ENCODE data around the gene LGALS7. TPM values are rescaled to one million over a fixed set of nuclear protein-coding genes. Genes with fewer than 3 reads are reported as not detected.

The LGALS7 gene
- total RNA-seq, 3 donors from 2014 or later (not counting 1 experiment from before 2014, with no cell fraction given): not detected

GRCh38 chr19:38733241-38733492 is 40.1 kb downstream of the LGALS7 start:
- H3K27me3 Mint-ChIP-seq (ENCODE audit: low read depth in 2 of 2): no peaks in the 10 kb centered on the region
- Histone ChIP-seq H3K4me3 (ENCODE audit: low read length) (peak overlapping the region; percentile 72), H3K27ac (ENCODE audit: low read length) (peak overlapping the region; percentile 78), H3K27me3 (ENCODE audit: control insufficient read depth, insufficient read depth, low read length) (no peaks in the 10 kb centered on the region), H3K36me3 (ENCODE audit: control insufficient read depth, insufficient read depth, low read length) (peaks cover 33% of the 10 kb centered on the region), H3K4me1 (ENCODE audit: control insufficient read depth, insufficient read depth, low read length) (peaks cover 79% of the 10 kb centered on the region), H3K9me3 (ENCODE audit: control insufficient read depth, insufficient read depth, low read length) (no peaks in the 10 kb centered on the region)
- peak overlapping the region; percentile 86 to 95 for H3K27ac Mint-ChIP-seq
- ATAC-seq (no peak), DNase-seq (no peak)
- peaks cover 6% of the 10 kb centered on the region for H3K36me3 Mint-ChIP-seq
- intact Hi-C loops (cut with micrococcal nuclease): loop anchor here (5.0 to 10.0 kb wide), 2 partner anchors 36 to 132 kb away; no protein-coding TSS in a partner anchor
- WGBS (ENCODE audit: insufficient coverage): 94% methylated on average over 1 of the region's 1 CpG
- no peak for TF ChIP-seq CTCF (IDR thresholded peaks at IDR 0.05)
- no peaks in the 10 kb centered on the region for H3K9me3 Mint-ChIP-seq
- peak overlapping the region; percentile 87 for H3K4me3 Mint-ChIP-seq
- peaks cover 62 to 79% of the 10 kb centered on the region in 2 donors for H3K4me1 Mint-ChIP-seq

- H3K4me3 Mint-ChIP-seq: peak overlapping the region; percentile 31
- peaks cover 84% of the 10 kb centered on the region for H3K4me1 ChIP-seq (ENCODE audit: control insufficient read depth, insufficient read depth, low read length)
- DNase-seq (peak in 1 of 2 donors; percentile 26), ATAC-seq (no peak)
- H3K27me3 Mint-ChIP-seq (ENCODE audit: low read depth in 2 of 2): no peaks in the 10 kb centered on the region
- H3K27me3 ChIP-seq (ENCODE audit: control insufficient read depth, insufficient read depth, low read length): no peaks in the 10 kb centered on the region
- no peaks in the 10 kb centered on the region for H3K9me3 ChIP-seq (ENCODE audit: control insufficient read depth, insufficient read depth, low read length)
- no peak for TF ChIP-seq CTCF (IDR thresholded peaks at IDR 0.05)
- peaks cover 6% of the 10 kb centered on the region for H3K36me3 Mint-ChIP-seq
- H3K27ac ChIP-seq (ENCODE audit: low read length): peak overlapping the region; percentile 23
- peaks cover 47% of the 10 kb centered on the region for H3K36me3 ChIP-seq (ENCODE audit: control insufficient read depth, insufficient read depth, low read length)
- H3K4me3 ChIP-seq (ENCODE audit: low read length): no peak overlapping the region
- peak overlapping the region; percentile 86 to 95 for H3K27ac Mint-ChIP-seq
- H3K4me1 Mint-ChIP-seq: peaks cover 56 to 81% of the 10 kb centered on the region in 2 donors
- 79% methylated on average over 10 of the region's 10 CpGs for WGBS (ENCODE audit: insufficient coverage)
- intact Hi-C loops (cut with micrococcal nuclease): loop anchor here (5.0 to 10.0 kb wide), 2 partner anchors 34 to 133 kb away; no protein-coding TSS in a partner anchor
- H3K9me3 Mint-ChIP-seq: no peaks in the 10 kb centered on the region
Observed at GRCh38 chr19:38731654-38732301, 41.5 kb downstream of the LGALS7 start.

- H3K36me3 ChIP-seq (ENCODE audit: control insufficient read depth, insufficient read depth, low read length): peaks cover 47% of the 10 kb centered on the region
- no peaks in the 10 kb centered on the region for H3K27me3 Mint-ChIP-seq (ENCODE audit: low read depth in 2 of 2)
Observed at GRCh38 chr19:38730731-38731589, 42.4 kb downstream of the LGALS7 start.

More at GRCh38 chr19:38730731-38731589, 42.4 kb downstream of the LGALS7 start:
- DNase-seq: no peak
- intact Hi-C loops (cut with micrococcal nuclease): loop anchor here (5.0 to 10.0 kb wide), 2 partner anchors 34 to 134 kb away; no protein-coding TSS in a partner anchor
- TF ChIP-seq CTCF (IDR thresholded peaks at IDR 0.05): no peak
- Mint-ChIP-seq H3K27ac (peak overlapping the region; percentile 86 to 95), H3K36me3 (peaks cover 6% of the 10 kb centered on the region), H3K9me3 (no peaks in the 10 kb centered on the region), H3K4me1 (peaks cover 65 to 81% of the 10 kb centered on the region in 2 donors), H3K4me3 (no peak overlapping the region)
- H3K4me3 ChIP-seq (ENCODE audit: low read length): no peak overlapping the region
- H3K9me3 ChIP-seq (ENCODE audit: control insufficient read depth, insufficient read depth, low read length): no peaks in the 10 kb centered on the region
- no peaks in the 10 kb centered on the region for H3K27me3 ChIP-seq (ENCODE audit: control insufficient read depth, insufficient read depth, low read length)
- no peak for ATAC-seq
- H3K27ac ChIP-seq (ENCODE audit: low read length): no peak overlapping the region
- WGBS (ENCODE audit: insufficient coverage): 93% methylated on average over 14 of the region's 19 CpGs
- peaks cover 85% of the 10 kb centered on the region for H3K4me1 ChIP-seq (ENCODE audit: control insufficient read depth, insufficient read depth, low read length)
